Measurements from ENCODE around the gene CACNA2D3. TPM values are rescaled to one million over a fixed set of nuclear protein-coding genes. Genes with fewer than 3 reads are reported as not detected.

The CACNA2D3 gene
- total RNA-seq, 1 donor from 2014 or later, result 21.2 TPM

DNA sequence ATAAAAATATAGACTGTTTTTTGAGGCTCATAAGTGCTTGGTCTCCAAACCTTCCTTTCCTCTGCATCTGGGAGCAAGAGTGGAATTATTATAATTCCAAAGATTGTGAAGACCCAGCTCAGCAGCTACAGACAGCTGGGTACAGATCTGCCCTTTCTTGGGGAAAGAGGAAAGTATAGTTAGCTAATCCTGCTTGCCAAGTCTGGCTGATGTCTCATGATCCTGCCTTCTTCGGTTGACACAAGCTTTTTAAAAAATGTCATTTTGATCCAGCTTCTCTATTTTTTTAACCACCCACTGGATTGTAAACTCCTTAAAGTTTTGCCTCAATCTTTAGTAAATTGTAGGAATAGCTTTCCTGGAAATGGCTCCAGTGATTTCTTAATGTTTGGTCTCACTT lies 624.4 kb downstream of the CACNA2D3 start:
- TF ChIP-seq, protein P1, sequence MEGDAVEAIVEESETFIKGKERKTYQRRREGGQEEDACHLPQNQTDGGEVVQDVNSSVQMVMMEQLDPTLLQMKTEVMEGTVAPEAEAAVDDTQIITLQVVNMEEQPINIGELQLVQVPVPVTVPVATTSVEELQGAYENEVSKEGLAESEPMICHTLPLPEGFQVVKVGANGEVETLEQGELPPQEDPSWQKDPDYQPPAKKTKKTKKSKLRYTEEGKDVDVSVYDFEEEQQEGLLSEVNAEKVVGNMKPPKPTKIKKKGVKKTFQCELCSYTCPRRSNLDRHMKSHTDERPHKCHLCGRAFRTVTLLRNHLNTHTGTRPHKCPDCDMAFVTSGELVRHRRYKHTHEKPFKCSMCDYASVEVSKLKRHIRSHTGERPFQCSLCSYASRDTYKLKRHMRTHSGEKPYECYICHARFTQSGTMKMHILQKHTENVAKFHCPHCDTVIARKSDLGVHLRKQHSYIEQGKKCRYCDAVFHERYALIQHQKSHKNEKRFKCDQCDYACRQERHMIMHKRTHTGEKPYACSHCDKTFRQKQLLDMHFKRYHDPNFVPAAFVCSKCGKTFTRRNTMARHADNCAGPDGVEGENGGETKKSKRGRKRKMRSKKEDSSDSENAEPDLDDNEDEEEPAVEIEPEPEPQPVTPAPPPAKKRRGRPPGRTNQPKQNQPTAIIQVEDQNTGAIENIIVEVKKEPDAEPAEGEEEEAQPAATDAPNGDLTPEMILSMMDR (IDR thresholded peaks at IDR 0.05; ENCODE audit: borderline replicate concordance), result no peak
- DNase-seq, result no peak
- H3K4me1 ChIP-seq, result no peaks in the 10 kb centered on the region
- intact Hi-C loops (cut with micrococcal nuclease), result no loop called here
- H3K36me3 ChIP-seq, result no peaks in the 10 kb centered on the region
- H3K27ac ChIP-seq (replicated peaks), result no peak overlapping the region
- no peak overlapping the region for H3K4me3 ChIP-seq
- no peaks in the 10 kb centered on the region for H3K27me3 ChIP-seq (ENCODE audit: low read depth)
- no peaks in the 10 kb centered on the region for H3K9me3 ChIP-seq (replicated peaks)

DNA sequence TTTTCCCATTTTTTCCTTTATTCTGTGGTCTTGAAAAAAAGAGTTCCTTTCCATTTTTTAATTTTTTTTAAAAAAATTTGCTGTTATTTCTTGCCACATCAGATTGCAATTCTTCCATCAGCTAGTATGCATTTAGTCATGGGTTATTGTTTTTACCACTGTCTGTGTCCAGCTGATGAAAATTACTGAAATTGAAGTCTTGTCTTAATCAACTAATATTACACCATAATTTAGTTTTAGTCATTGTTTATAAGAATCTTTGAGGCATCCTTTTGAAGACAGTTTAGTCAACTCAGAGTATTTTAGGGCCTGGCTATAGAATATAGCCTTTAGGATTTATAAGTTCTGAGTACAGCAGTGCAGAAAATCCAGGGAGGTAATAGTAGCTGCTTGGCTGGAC lies 633.4 kb downstream of the CACNA2D3 start:
- Histone ChIP-seq H3K27ac (replicated peaks) (no peak overlapping the region), H3K4me1 (no peaks in the 10 kb centered on the region), H3K36me3 (no peaks in the 10 kb centered on the region), H3K9me3 (replicated peaks) (no peaks in the 10 kb centered on the region), H3K4me3 (no peak overlapping the region), H3K27me3 (ENCODE audit: low read depth) (no peaks in the 10 kb centered on the region)
- intact Hi-C loops (cut with micrococcal nuclease), result no loop called here
- TF ChIP-seq, protein P1 (IDR thresholded peaks at IDR 0.05; ENCODE audit: borderline replicate concordance), result no peak
- no peak for DNase-seq

DNA sequence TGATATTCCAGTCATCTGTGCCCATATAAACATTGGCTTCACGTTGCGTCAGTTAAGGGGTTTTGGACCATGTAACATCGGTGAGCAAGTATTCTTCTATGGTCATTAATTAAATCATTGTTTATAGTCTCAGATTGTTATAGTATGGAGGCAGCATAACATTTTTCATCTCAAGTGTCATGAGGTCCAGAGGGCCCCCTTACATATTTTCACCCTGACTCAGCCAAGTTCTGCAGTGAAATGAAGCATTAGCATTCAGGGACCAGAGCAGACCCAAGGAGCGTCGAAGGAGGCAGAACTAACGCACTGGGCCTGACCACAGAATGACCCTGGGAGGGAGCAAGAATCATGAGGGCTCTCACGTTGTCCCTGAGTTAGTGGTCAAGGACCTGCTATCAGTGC lies 634.0 kb downstream of the CACNA2D3 start:
- TF ChIP-seq, protein P1 (IDR thresholded peaks at IDR 0.05; ENCODE audit: borderline replicate concordance), result no peak

DNA sequence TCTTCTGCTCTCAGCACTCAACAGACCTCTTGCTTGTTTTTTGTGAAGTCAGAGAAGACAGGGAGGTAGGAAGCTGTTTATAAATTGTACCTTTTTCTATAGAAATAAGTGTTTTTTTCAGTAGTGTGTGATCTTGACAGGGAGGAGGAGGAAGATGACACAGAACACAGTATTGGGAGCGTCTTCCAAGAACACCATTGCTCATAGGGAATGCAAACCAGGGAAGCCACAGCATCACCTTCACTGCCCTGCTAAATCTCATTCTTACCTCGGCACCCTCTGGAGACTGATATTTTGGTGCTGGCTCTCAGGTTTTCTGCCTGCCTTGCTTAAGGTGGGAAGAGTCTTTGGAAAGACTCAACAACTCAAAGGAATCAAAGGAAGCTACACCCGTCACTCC lies 636.1 kb downstream of the CACNA2D3 start:
- DNase-seq, result no peak
- intact Hi-C loops (cut with micrococcal nuclease), result no loop called here
- Histone ChIP-seq H3K9me3 (replicated peaks) (no peaks in the 10 kb centered on the region), H3K4me1 (no peaks in the 10 kb centered on the region), H3K27ac (replicated peaks) (no peak overlapping the region), H3K36me3 (no peaks in the 10 kb centered on the region), H3K4me3 (no peak overlapping the region), H3K27me3 (ENCODE audit: low read depth) (no peaks in the 10 kb centered on the region)
- TF ChIP-seq, protein P1 (IDR thresholded peaks at IDR 0.05; ENCODE audit: borderline replicate concordance), result no peak

More for the DNA sequence above, 634.0 kb downstream of the CACNA2D3 start:
- no peak overlapping the region for H3K27ac ChIP-seq (replicated peaks)
- intact Hi-C loops (cut with micrococcal nuclease), result no loop called here
- no peak overlapping the region for H3K4me3 ChIP-seq
- no peaks in the 10 kb centered on the region for H3K9me3 ChIP-seq (replicated peaks)
- DNase-seq, result no peak
- no peaks in the 10 kb centered on the region for H3K4me1 ChIP-seq
- H3K27me3 ChIP-seq (ENCODE audit: low read depth), result no peaks in the 10 kb centered on the region
- no peaks in the 10 kb centered on the region for H3K36me3 ChIP-seq

DNA sequence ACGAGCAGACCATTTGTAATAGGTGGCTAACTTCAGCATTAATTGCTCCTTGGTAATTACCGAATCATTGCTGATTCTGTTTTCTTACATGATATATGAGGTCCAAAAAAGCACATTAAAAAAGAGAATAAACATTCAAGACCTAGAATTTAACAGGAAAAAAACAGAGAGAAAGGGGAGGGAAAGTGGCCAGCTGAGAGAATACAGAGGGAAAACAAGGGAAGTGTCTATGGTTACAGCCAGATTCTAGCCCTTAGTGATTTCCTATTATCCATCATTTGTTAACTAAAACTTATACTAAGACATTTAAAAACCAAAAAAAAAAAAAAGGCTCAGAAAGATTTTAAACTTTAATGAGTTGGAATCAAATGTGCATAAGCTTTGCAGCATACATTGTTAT lies 636.8 kb downstream of the CACNA2D3 start:
- H3K9me3 ChIP-seq (replicated peaks), result no peaks in the 10 kb centered on the region
- H3K4me3 ChIP-seq, result no peak overlapping the region
- TF ChIP-seq, protein P1 (IDR thresholded peaks at IDR 0.05; ENCODE audit: borderline replicate concordance), result no peak
- intact Hi-C loops (cut with micrococcal nuclease), result no loop called here
- DNase-seq, result no peak
- H3K4me1 ChIP-seq, result no peaks in the 10 kb centered on the region
- no peak overlapping the region for H3K27ac ChIP-seq (replicated peaks)
- H3K36me3 ChIP-seq, result no peaks in the 10 kb centered on the region
- no peaks in the 10 kb centered on the region for H3K27me3 ChIP-seq (ENCODE audit: low read depth)

DNA sequence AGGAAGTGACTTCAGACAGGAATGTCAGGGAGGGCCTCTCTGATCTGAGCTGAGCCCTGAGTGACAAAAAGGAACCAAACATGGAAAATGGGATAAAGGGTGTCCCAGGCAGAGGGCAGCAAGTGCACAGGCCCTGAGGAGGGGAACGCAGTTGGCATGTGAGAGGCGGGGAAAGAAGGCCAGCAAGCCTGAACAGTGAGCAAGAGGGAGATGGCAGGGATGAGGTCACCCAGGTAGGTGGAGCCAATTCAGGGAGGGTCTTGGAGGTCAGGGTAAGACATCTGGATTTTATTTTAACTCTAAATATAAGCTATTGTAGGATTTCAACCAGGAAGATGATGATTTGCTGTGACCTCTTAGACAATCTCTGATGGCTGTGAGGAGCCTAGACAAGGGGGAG lies 637.8 kb downstream of the CACNA2D3 start:
- no peaks in the 10 kb centered on the region for H3K9me3 ChIP-seq (replicated peaks)

More for the DNA sequence above, 637.8 kb downstream of the CACNA2D3 start:
- intact Hi-C loops (cut with micrococcal nuclease), result no loop called here
- TF ChIP-seq, protein P1 (IDR thresholded peaks at IDR 0.05; ENCODE audit: borderline replicate concordance), result no peak
- Histone ChIP-seq H3K36me3 (no peaks in the 10 kb centered on the region), H3K27ac (replicated peaks) (no peak overlapping the region), H3K4me1 (no peaks in the 10 kb centered on the region), H3K27me3 (ENCODE audit: low read depth) (no peaks in the 10 kb centered on the region), H3K4me3 (no peak overlapping the region)
- DNase-seq, result no peak
